IPS-18a (cell line): ENCODE data around the gene CMIP.
"Not testable (repeated sequence)": the region's sequence is repeated elsewhere in the genome, so short reads cannot be mapped to it uniquely, and the experiment has no call there.

ENCODE experiments used
- H3K27ac ChIP-seq: one replicate; pipeline ENCODE4 v1.5.1; 2013; ENCODE audit warnings: low read length
- H3K27me3 ChIP-seq: one replicate; pipeline ENCODE4 v1.6.1; 2013; ENCODE audit warnings: mild to moderate bottlenecking, low read length; ENCODE audit not compliant: control insufficient read depth, insufficient read depth
- H3K36me3 ChIP-seq: one replicate; pipeline ENCODE4 v1.6.1; 2013; ENCODE audit warnings: low read depth, low read length; ENCODE audit not compliant: control insufficient read depth
- H3K4me1 ChIP-seq: one replicate; pipeline ENCODE4 v1.6.1; 2013; ENCODE audit warnings: low read depth, low read length; ENCODE audit not compliant: control insufficient read depth
- H3K4me3 ChIP-seq: one replicate; pipeline ENCODE4 v1.5.1; 2013; ENCODE audit warnings: low read length
- H3K9ac ChIP-seq: one replicate; pipeline ENCODE4 v1.6.1; 2013; ENCODE audit warnings: mild to moderate bottlenecking, low read length, moderate library complexity
- H3K9me3 ChIP-seq: one replicate; pipeline ENCODE4 v1.6.1; 2013; ENCODE audit warnings: low read depth, low read length; ENCODE audit not compliant: control insufficient read depth

The CMIP gene

DNA sequence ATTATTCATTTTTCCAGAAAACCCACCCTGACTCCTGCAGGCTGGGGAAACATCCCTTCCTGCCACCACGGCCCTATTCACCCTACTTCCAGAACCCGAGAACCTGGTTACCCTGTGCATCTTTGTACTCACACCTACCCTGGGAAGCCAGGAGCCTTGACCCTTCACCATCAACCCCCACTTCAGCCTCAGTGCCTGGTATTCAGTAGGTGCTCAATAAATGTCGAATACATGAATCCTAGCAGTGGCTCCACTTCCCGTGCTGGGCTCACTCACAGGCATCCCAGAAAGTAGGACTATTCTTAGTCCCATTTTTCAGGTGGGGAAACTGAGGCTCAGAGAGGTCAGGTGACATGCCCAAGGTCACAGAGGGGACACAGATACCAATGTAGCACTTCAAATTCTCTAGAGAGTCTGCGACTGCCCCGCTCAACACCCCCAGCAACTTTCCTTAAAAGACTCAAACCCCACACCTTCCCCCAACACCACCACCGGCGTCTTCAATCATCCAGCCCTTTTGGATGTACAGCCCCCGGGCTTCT lies 36.1 kb upstream of the CMIP start:
- H3K9ac ChIP-seq = no peak overlapping the region
- peaks cover 10% of the 10 kb centered on the region for H3K27me3 ChIP-seq
- no peaks in the 10 kb centered on the region for H3K9me3 ChIP-seq
- no peak overlapping the region for H3K27ac ChIP-seq
- H3K4me1 ChIP-seq = peaks cover 5% of the 10 kb centered on the region
- H3K36me3 ChIP-seq = no peaks in the 10 kb centered on the region
- no peak overlapping the region for H3K4me3 ChIP-seq

DNA sequence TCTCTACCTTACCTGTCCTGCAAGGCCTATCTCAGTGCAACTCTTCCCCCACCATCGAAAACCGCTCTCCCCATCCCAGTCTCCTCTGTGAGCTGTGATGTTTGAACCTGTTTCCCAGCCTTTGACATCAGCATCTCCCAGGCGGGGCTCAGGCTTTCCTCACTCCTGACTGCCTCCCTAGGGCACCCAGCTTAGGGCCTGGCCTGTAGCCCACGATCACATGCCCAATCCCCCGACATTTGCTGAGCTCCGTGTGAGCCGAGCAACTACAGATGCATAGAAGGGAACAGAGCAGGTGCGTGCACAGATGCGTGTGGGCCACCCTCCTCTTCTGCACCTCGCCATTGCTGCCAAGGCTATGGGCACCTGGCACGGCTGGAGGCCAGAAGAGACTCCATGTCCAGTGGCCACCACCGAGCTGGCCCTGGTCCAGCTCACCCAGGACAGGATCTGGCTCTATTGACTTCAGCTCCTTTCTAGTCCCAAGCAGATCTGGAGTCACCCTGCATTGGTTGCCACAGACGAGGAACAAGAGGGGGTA lies 35.5 kb upstream of the CMIP start:
- no peaks in the 10 kb centered on the region for H3K9me3 ChIP-seq
- no peak overlapping the region for H3K9ac ChIP-seq
- H3K27me3 ChIP-seq = peaks cover 5% of the 10 kb centered on the region
- peaks cover 5% of the 10 kb centered on the region for H3K4me1 ChIP-seq
- no peaks in the 10 kb centered on the region for H3K36me3 ChIP-seq
- H3K27ac ChIP-seq = no peak overlapping the region
- H3K4me3 ChIP-seq = no peak overlapping the region

- H3K9me3 ChIP-seq = no peaks in the 10 kb centered on the region
- peaks cover 14% of the 10 kb centered on the region for H3K4me1 ChIP-seq
- H3K27ac ChIP-seq = no peak overlapping the region
- H3K4me3 ChIP-seq = no peak overlapping the region
- H3K27me3 ChIP-seq = no peaks in the 10 kb centered on the region
- no peaks in the 10 kb centered on the region for H3K36me3 ChIP-seq
- no peak overlapping the region for H3K9ac ChIP-seq
These were observed 33.8 kb upstream of the CMIP start for GRCh38 chr16:81410643-81411293.

GRCh38 chr16:81413245-81413990 lies 31.2 kb upstream of the CMIP start:
- no peaks in the 10 kb centered on the region for H3K36me3 ChIP-seq
- H3K27me3 ChIP-seq = no peaks in the 10 kb centered on the region
- H3K9me3 ChIP-seq = no peaks in the 10 kb centered on the region
- H3K9ac ChIP-seq = no peak overlapping the region
- H3K4me3 ChIP-seq = no peak overlapping the region
- peaks cover 17% of the 10 kb centered on the region for H3K4me1 ChIP-seq
- no peak overlapping the region for H3K27ac ChIP-seq

GRCh38 chr16:81415751-81416150 lies 28.9 kb upstream of the CMIP start:
- no peaks in the 10 kb centered on the region for H3K27me3 ChIP-seq
- H3K36me3 ChIP-seq = no peaks in the 10 kb centered on the region
- H3K9ac ChIP-seq = no peak overlapping the region
- H3K4me3 ChIP-seq = no peak overlapping the region
- H3K9me3 ChIP-seq = no peaks in the 10 kb centered on the region
- H3K27ac ChIP-seq = no peak overlapping the region
- peaks cover 16% of the 10 kb centered on the region for H3K4me1 ChIP-seq

GRCh38 chr16:81416749-81417148 lies 27.9 kb upstream of the CMIP start:
- no peaks in the 10 kb centered on the region for H3K27me3 ChIP-seq
- H3K9ac ChIP-seq = no peak overlapping the region
- H3K4me3 ChIP-seq = no peak overlapping the region
- no peaks in the 10 kb centered on the region for H3K36me3 ChIP-seq
- H3K4me1 ChIP-seq = peaks cover 12% of the 10 kb centered on the region
- no peak overlapping the region for H3K27ac ChIP-seq
- no peaks in the 10 kb centered on the region for H3K9me3 ChIP-seq

- Histone ChIP-seq H3K27me3 (no peaks in the 10 kb centered on the region), H3K36me3 (no peaks in the 10 kb centered on the region), H3K4me1 (peaks cover 12% of the 10 kb centered on the region), H3K9me3 (no peaks in the 10 kb centered on the region), H3K4me3 (no peak overlapping the region), H3K9ac (no peak overlapping the region), H3K27ac (no peak overlapping the region)
These were observed 27.4 kb upstream of the CMIP start for GRCh38 chr16:81417210-81417609.

- H3K36me3 ChIP-seq = no peaks in the 10 kb centered on the region
- no peaks in the 10 kb centered on the region for H3K9me3 ChIP-seq
- no peaks in the 10 kb centered on the region for H3K27me3 ChIP-seq
- no peak overlapping the region for H3K9ac ChIP-seq
- no peak overlapping the region for H3K27ac ChIP-seq
- H3K4me3 ChIP-seq = no peak overlapping the region
- peaks cover 6% of the 10 kb centered on the region for H3K4me1 ChIP-seq
These were observed 24.8 kb upstream of the CMIP start for GRCh38 chr16:81419806-81420205.

DNA sequence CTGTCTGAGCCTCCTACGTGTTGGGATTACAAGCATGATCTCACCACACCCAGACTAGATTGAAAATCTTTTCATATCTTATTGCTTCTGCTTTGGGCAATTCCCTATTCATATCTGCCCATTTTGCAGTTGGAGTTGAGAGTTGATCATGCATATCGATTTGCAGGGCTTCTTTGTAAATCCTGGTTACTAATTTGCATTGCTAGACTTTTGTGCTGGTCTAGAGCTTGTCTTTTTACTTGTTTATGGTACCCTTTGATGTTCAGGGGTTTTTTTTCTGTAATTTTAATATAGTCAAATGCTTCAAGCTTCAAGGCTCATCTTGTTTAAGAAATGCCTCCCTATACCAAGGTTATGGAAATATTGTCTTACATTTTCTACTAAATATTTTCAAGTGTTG lies 23.5 kb upstream of the CMIP start:
- H3K27ac ChIP-seq = no peak overlapping the region
- H3K36me3 ChIP-seq = no peaks in the 10 kb centered on the region
- H3K4me3 ChIP-seq = no peak overlapping the region
- no peak overlapping the region for H3K9ac ChIP-seq
- no peaks in the 10 kb centered on the region for H3K27me3 ChIP-seq
- H3K9me3 ChIP-seq = no peaks in the 10 kb centered on the region
- H3K4me1 ChIP-seq = no peaks in the 10 kb centered on the region

DNA sequence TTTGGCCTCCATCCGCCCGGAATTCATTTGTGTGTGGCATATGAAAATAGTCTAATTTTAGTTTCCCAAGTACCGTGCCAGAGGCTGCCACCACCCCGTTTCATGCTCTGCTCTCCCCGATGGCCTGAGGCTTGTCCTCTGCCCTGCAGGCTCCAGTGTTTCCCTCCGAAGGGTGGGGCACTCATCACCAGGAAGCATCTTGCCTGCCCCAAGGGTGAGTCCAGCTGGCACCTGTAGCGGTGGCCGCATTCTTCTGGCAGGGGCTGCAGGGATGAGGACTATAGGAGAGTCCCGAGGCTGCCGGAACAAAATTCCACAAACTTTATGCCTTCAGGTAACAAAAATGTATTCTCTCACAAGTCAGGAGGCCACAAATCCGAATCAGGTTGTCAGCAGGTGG lies 23.1 kb upstream of the CMIP start:
- H3K27me3 ChIP-seq = no peaks in the 10 kb centered on the region
- no peaks in the 10 kb centered on the region for H3K4me1 ChIP-seq
- H3K9me3 ChIP-seq = no peaks in the 10 kb centered on the region
- no peak overlapping the region for H3K4me3 ChIP-seq
- no peak overlapping the region for H3K27ac ChIP-seq
- no peak overlapping the region for H3K9ac ChIP-seq
- no peaks in the 10 kb centered on the region for H3K36me3 ChIP-seq

DNA sequence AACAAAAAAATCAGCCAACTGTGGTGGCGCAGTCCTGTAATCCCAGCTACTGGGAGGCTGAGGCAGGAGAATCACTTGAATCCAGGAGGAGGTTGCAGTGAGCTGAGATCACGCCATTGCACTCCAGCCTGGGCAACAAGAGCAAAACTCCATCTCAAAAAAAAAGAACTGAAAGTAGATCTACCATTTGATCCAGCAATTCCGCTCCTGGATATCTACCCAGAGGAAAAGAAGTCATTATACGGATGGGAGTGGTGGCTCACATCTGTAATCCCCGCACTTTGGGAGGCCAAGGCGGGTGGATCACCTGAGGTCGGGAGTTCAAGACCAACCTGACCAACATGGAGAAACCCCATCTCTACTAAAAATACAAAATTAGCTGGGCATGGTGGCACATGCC lies 22.5 kb upstream of the CMIP start:
- H3K4me3 ChIP-seq, H3K27me3 ChIP-seq, H3K9ac ChIP-seq, H3K4me1 ChIP-seq, H3K9me3 ChIP-seq, H3K36me3 ChIP-seq, H3K27ac ChIP-seq: not testable (repeated sequence)
